Thoracic aorta (tissue), 2 donors: Measurements from ENCODE around the gene HOXD8. TPM values are rescaled to one million over a fixed set of nuclear protein-coding genes. Genes with fewer than 3 reads are reported as not detected.
A peak's percentile ranks its signal among the peaks of the same experiment; 100 is the strongest.

Source experiments
- ATAC-seq: fragments of 150-250 bp; one replicate; pipeline ENCODE4 v1.8.0; 2017; ENCODE audit warnings: low read depth; ENCODE audit not compliant: insufficient number of reproducible peaks, low FRiP score
- DNase-seq: peaks from one replicate; pipeline ENCODE4 v3.0.0-alpha.2; 2020; ENCODE audit warnings: low spot score
- H3K27ac ChIP-seq, 2 donors: fragments of 200-600 bp; sonication (generic); 1 replicate in 1 of 2; 2 replicates in 1 of 2; pipeline ENCODE4 v1.5.1; 2016; ENCODE audit warnings: mild to moderate bottlenecking in 2 of 2, moderate library complexity in 2 of 2
- H3K27me3 ChIP-seq: fragments of 200-600 bp; sonication (generic); replicated peaks from 2 replicates; pipeline ENCODE4 v1.6.0; 2016; ENCODE audit warnings: mild to moderate bottlenecking; ENCODE audit not compliant: insufficient read depth
- H3K36me3 ChIP-seq: fragments of 200-600 bp; sonication (generic); one replicate; pipeline ENCODE4 v1.5.1; 2016
- H3K4me1 ChIP-seq, 2 donors: fragments of 200-600 bp; sonication (generic); 1 replicate in 1 of 2; 2 replicates in 1 of 2; pipeline versions ENCODE4 v1.5.1 to v1.6.0; 2016; ENCODE audit warnings: low read depth in 2 of 2, mild to moderate bottlenecking in 1 of 2; ENCODE audit not compliant: control insufficient read depth in 1 of 2
- H3K4me3 ChIP-seq: fragments of 200-600 bp; sonication (generic); 2 replicates; pipeline ENCODE4 v1.5.1; 2016; ENCODE audit warnings: mild to moderate bottlenecking
- H3K9me3 ChIP-seq: fragments of 200-600 bp; sonication (generic); 2 replicates; pipeline ENCODE4 v1.5.1; 2016
- CTCF ChIP-seq: fragments of 200-600 bp; sonication (generic); IDR thresholded peaks from one replicate; pipeline ENCODE4 v1.5.1; 2019; ENCODE audit warnings: antibody characterized with exemption
- total RNA-seq, 2 donors: library from RNA; depleted of rRNA; stranded (reverse); fragments of >200 nt; gene quantifications; one replicate each; pipeline versions ENCODE4 v1.1.0 to v1.2.3, GENCODE V29; 2016

HOXD8 gene
- total RNA-seq, 2 donors from 2014 or later, result 3.9 to 11.2 TPM

DNA sequence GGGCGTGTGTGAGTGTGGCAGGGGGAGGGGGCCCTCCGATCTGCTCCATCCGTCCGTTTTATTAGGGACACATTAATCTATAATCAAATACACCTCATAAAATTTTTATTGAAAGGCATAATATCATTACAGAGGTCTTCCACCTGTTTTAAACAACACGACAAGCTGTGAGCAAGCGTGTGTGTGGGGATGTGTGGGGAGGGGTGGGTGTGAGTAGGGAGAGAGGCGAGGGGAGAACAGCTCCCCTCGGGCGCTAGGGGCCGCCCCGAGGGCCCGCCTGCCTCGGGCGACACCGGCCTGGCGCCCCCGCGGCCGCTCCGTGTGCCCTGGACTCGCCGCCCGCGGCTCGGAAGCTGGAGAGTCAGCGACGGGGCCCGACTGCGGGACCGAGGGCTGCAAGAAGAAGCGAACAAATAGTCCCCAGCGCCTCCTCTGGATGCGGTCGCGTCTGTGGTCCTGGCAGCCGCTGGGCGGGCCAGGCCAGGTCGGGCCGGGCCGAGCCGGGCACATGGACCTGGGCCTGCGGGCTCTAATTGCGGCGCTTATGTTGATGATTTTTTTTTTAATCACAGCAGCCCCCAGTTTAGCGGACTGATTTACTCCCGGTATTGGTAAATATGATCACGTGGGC, 7.3 kb upstream of the HOXD8 start:
- no peak for ATAC-seq

GRCh38 chr2:176122683-176123410, 6.7 kb upstream of the HOXD8 start, which contains the start of gene HOXD9:
TSS of gene HOXD9 (plus strand) at chr2:176122719. CDS start at chr2:176122769, 50 bp downstream.
- H3K27ac ChIP-seq, result peak within 1 kb of the TSS in 1 of 2 donors; percentile 10
- peaks cover 42% of the 10 kb centered on the region for H3K27me3 ChIP-seq
- ATAC-seq, result no peak
- DNase-seq, result no peak
- peak within 1 kb of the TSS; percentile 72 for H3K4me3 ChIP-seq
- no peak for TF ChIP-seq CTCF
- peaks cover 7 to 29% of the 10 kb centered on the region in 2 donors for H3K4me1 ChIP-seq
- no peaks in the 10 kb centered on the region for H3K9me3 ChIP-seq
- no peaks in the 10 kb centered on the region for H3K36me3 ChIP-seq

More for the DNA sequence above, 7.3 kb upstream of the HOXD8 start:
- TF ChIP-seq CTCF, result no peak
- H3K27me3 ChIP-seq, result peaks cover 49% of the 10 kb centered on the region
- peak overlapping the region in 1 of 2 donors; percentile 10 for H3K27ac ChIP-seq
- DNase-seq, result no peak
- no peaks in the 10 kb centered on the region for H3K36me3 ChIP-seq
- H3K9me3 ChIP-seq, result no peaks in the 10 kb centered on the region
- peaks cover 7 to 22% of the 10 kb centered on the region in 2 donors for H3K4me1 ChIP-seq
- peak overlapping the region; percentile 72 for H3K4me3 ChIP-seq

- Histone ChIP-seq H3K27ac (no peak overlapping the region), H3K4me3 (peak overlapping the region; percentile 72), H3K27me3 (peaks cover 35% of the 10 kb centered on the region), H3K36me3 (no peaks in the 10 kb centered on the region), H3K9me3 (no peaks in the 10 kb centered on the region), H3K4me1 (peaks cover 7 to 34% of the 10 kb centered on the region in 2 donors)
- ATAC-seq (no peak), DNase-seq (no peak)
- no peak for TF ChIP-seq CTCF
These were observed 5.9 kb upstream of the HOXD8 start for GRCh38 chr2:176123411-176124109.

DNA sequence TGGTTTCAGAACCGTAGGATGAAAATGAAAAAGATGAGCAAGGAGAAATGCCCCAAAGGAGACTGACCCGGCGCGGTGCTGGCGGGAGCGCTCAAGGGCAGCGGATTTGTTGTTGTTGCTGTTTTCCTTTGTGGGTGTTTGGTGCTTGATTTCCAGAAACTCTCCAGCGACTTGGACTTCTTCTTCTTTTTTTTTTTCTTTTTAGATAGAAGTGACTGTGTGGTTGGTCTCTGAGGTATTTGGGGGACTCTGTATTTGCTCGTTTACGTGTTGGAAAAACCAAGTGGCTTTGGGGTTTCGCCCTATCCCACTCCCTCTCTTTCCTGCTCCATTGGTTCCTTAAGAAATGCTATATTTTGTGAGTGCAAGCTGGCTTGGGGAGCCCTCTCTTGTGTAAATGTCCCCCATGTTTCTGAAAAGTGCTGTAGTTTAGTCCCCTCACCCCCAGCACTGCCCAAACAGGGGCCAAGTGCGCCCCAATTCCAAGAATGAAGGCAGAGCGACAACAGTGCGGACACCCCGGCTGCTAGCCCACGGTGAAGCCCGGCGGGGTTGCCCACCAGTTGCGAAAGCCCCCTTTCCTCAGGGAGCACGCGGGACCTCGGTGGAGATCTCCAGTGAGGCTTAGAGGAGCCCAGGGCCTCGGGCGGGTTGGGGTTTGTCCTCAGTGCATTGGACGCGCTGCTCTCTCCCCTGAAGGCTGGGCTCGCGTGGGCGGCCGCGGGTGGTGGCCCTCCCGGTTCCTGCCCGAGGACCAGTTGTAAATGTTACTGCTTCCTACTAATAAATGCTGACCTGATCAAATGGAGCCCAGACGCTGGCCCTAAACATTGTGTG, 5.2 kb upstream of the HOXD8 start:
- DNase-seq (no peak), ATAC-seq (no peak)
- TF ChIP-seq CTCF, result no peak
- Histone ChIP-seq H3K4me3 (no peak overlapping the region), H3K27ac (no peak overlapping the region), H3K27me3 (peaks cover 34% of the 10 kb centered on the region), H3K4me1 (peaks cover 7 to 42% of the 10 kb centered on the region in 2 donors), H3K36me3 (no peaks in the 10 kb centered on the region), H3K9me3 (no peaks in the 10 kb centered on the region)
